HG02943 (cell line): ENCODE results near the gene SSC5D.
"Not testable (repeated sequence)": the region's sequence is repeated elsewhere in the genome, so short reads cannot be mapped to it uniquely, and the experiment has no call there.

Source experiments
- ATAC-seq: cut with Tn5 transposase; IDR thresholded peaks from one replicate; pipeline ENCODE4 v1.9.1; 2021; ENCODE audit warnings: mild to moderate bottlenecking, low read depth, moderate library complexity; ENCODE audit not compliant: unreplicated experiment

SSC5D gene

GRCh38 chr19:55486043-55486970 is 1.9 kb upstream of the SSC5D start:
- ATAC-seq: no peak

DNA sequence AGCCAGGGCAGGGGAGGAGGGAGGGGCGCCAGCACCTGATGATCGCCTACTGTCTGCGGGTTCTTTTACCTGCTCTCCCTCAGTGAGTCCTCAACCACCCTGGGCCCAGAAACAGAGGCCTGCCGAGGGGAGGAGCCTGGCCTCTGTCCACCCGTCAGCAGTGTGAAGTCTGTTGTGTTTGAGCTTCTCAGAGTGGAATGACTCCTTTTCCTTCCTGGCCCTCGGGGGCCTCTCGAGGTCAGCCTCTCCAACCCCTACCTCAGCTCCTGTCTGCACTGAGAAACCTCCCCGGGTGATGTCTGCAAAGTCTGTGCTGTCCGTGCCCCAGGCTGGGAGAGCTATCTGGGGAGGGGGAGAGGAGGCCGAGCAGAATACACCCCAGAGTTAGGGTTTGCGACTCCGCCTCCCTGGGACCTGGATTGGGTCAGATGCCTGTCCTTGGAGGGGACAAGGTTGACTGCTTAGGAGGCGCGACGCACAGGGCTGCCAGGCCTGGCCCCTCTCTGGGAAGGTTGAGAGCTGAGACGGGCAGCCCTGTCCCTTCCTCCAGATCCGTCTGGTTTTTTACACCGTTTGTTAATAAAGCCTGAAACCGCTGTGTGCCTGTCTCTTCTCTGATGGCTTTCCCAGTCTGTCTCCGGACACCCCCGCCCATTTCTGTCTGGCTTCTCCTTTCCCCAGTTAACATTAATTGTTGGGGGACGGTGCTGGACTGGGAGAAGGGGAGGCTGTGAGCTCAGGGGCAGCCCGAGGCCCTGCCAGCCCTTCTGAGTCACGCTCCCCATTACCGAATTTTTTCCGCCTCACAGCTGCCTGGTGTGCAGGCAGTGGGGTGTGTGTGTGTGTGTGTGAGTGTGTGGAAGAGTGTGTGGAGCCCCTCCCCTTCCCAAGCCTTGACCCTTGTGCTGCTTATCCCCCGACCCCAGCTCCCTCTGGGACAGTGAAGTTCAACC is 989 bp upstream of the SSC5D start:
- no peak for ATAC-seq

- no peak for ATAC-seq
Observed at GRCh38 chr19:55488986-55489710, 912 bp downstream of the SSC5D start.

GRCh38 chr19:55489711-55490477 is 1.7 kb downstream of the SSC5D start:
- ATAC-seq: no peak

GRCh38 chr19:55490478-55491432 is 2.5 kb downstream of the SSC5D start:
- no peak for ATAC-seq

DNA sequence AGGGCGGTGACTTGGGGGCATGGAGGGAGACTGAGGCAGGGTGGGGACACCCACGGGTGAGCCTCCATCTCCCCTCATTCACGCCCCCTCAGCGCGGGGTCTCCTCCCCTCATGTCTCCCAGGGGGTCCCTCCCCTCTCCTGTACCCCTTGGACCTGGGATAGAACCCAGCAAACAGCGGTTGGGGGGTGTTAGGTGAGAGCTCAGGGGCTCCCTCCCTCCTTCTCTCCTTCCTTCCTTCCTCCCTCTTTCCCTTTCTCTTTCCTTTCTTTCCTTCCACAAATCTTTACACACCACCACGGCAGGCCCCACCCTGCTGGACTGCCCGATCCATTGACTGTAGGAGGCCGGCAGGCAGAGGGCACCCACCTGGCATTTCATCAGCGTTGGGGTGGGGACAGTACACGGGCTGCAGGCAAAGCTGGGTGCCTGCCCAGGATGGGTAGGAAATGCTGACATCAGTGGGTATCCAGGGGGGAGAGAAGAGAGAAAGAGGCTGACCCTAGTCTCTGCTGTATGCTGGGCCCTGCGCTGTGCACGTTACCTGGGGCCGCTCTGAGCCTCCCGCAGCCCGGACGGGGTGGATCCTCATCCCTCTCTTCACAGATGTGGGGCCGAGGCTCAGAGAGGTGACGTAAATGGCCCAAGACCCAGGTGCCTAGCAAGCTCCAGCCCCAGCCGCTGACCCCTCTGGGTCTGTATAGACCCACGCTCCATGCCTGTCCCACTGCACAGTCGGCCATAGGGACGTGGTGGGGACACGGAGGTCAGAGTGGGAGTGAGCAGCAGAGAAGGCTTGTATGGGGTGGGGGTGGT is 3.5 kb downstream of the SSC5D start:
- ATAC-seq: no peak

DNA sequence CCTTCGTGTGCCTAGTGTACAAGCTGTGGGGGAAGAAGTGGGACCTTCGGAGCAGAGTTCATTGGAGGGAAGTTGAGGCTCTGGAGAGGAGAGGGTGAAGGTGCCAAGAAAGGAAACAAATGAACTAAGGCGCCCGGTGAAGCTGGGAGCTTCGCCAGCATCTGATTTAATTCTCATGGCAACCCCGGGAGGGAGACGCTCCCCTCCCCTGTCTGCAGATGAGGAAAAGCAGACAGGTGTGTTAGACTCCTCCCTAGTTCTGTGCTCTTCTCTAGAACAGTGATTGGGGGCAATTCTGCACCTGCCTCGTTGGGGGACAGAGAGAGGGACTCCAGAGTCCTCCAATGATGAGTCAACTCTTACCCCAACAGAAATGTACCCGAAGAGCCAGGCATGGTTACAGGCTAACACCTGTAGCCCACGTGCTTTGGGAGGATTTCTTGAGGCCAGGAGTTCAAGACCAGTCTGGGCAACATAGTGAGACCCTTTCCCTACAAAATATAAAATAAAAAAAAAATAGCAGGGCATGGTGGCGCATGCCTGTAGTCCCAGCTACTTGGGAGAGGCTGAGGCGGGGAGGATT is 4.2 kb downstream of the SSC5D start:
- ATAC-seq: no peak

GRCh38 chr19:55493052-55493644 is 4.9 kb downstream of the SSC5D start:
- no peak for ATAC-seq

DNA sequence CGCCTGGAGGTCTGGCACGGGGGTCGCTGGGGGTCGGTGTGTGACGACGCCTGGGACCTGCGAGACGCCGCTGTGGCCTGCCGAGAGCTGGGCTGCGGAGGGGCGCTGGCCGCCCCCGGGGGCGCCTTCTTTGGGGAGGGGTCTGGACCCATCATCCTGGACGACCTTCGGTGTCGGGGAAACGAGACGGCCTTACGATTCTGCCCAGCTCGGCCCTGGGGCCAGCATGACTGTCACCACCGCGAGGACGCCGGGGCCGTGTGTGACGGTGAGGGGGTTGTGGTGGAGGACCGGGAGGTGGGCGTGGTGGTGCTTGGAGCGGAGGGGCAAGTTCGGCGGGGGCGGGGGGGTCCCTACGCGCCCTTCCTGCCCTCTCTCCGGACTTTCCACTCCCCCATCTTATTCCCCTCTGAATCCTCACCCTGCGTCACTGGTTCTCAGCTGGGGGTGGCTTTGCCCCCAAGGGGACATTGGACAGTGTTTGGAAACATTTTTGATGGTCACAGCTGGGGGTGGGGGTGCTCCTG is 5.5 kb downstream of the SSC5D start:
- no peak for ATAC-seq

DNA sequence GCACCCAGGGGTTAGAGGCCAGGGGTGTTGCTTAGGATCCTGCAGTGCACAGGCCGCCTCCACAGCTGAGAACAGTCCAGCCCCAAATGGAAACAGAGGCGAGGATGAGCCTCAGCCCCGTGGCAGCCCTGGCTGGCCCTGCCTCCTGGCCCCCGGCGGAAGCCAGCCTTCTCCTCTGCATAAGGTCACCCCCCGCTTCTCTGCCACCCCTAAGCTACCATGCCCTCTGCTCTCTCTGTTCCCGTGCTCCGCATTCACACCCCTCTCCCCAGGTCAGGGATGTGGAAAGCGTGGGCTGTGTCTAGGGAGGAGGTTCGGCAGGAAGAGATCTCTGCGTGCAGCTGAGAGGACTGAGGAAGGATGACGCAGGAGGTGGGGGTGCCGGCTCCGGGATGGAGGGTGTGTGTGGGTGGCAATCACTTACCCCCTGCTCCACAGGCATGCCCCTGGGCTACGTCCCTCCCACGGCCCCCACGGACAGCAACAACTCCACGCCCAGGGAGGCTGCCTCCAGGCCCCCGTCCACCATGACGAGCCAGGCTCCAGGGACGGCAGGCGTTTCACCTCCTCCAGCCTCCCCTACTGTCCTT is 6.0 kb downstream of the SSC5D start:
- no peak for ATAC-seq

- ATAC-seq: no peak
Observed at GRCh38 chr19:55495646-55496349, 7.6 kb downstream of the SSC5D start.

GRCh38 chr19:55496820-55497219 is 8.6 kb downstream of the SSC5D start:
- not testable (repeated sequence) for ATAC-seq

GRCh38 chr19:55497763-55498162 is 9.5 kb downstream of the SSC5D start:
- no peak for ATAC-seq

GRCh38 chr19:55498246-55498840 is 10.1 kb downstream of the SSC5D start:
- no peak for ATAC-seq

GRCh38 chr19:55500368-55500952 is 12.2 kb downstream of the SSC5D start:
- no peak for ATAC-seq
